Thyroid gland (tissue), 4 donors: ENCODE results near the gene AK3. TPM values are rescaled to one million over a fixed set of nuclear protein-coding genes. Genes with fewer than 3 reads are reported as not detected.
"Not testable (repeated sequence)": the region's sequence is repeated elsewhere in the genome, so short reads cannot be mapped to it uniquely, and the experiment has no call there.

ENCODE experiments used
- DNase-seq, 2 donors: peaks; one replicate each; pipeline ENCODE4 v3.0.0-alpha.2; 2019
- H3K27ac ChIP-seq, 3 donors: fragments of 200-600 bp; sonication (generic); 1 replicate in 2 of 3; 2 replicates in 1 of 3; pipeline ENCODE4 v1.5.1; 2016 to 2019; ENCODE audit warnings: mild to moderate bottlenecking in 1 of 3, moderate library complexity in 1 of 3
- H3K27me3 ChIP-seq: fragments of 200-600 bp; sonication (generic); one replicate; pipeline ENCODE4 v1.5.1; 2019
- H3K36me3 ChIP-seq, 2 donors: fragments of 200-600 bp; sonication (generic); one replicate each; pipeline ENCODE4 v1.5.1; 2016 to 2019
- H3K4me1 ChIP-seq, 2 donors: fragments of 200-600 bp; sonication (generic); one replicate each; pipeline ENCODE4 v1.5.1; 2017 to 2019
- H3K4me3 ChIP-seq, 3 donors: fragments of 200-600 bp; sonication (generic); replicated peaks in 1 of 3; 1 replicate in 2 of 3; 2 replicates in 1 of 3; pipeline ENCODE4 v1.5.1; 2016; ENCODE audit warnings: mild to moderate bottlenecking in 1 of 3
- H3K9me3 ChIP-seq: fragments of 200-600 bp; sonication (generic); one replicate; pipeline ENCODE4 v1.5.1; 2017
- POLR2A ChIP-seq, 2 donors: fragments of 450-650 bp; IDR thresholded peaks; one replicate each; pipeline ENCODE4 v1.6.1; 2017; ENCODE audit warnings: antibody characterized with exemption in 2 of 2, mild to moderate bottlenecking in 2 of 2, moderate library complexity in 1 of 2
- WGBS, 2 donors: methylation state at CpG; one replicate each; pipeline ENCODE4 v1.1.5; 2017; 5-methylcytosine and 5-hydroxymethylcytosine counted together
- intact Hi-C: fragments of 100-400 bp; cut with DNase I; formaldehyde crosslinking; loops from one replicate; pipeline ENCODE4 v1.15.1; 2023
- total RNA-seq, 4 donors: library from RNA; depleted of rRNA; stranded (reverse); fragments of >200 nt; gene quantifications; one replicate each; pipeline ENCODE4 v1.2.3, GENCODE V29; 2016
- TF ChIP-seq, protein P1 (sequence below), 6 experiments: fragments of 200-600 bp in 3 of 6; fragments of 450-650 bp in 3 of 6; sonication (generic) in 3 of 6; IDR thresholded peaks; one replicate each; pipeline ENCODE4 v1.5.1; 2016 to 2019; ENCODE audit warnings: antibody characterized with exemption in 6 of 6, mild to moderate bottlenecking in 2 of 6, inconsistent platforms in 1 of 6, moderate library complexity in 1 of 6

AK3 gene
- total RNA-seq, 4 donors from 2014 or later = 90.1 to 101 (median 92.7) TPM

DNA sequence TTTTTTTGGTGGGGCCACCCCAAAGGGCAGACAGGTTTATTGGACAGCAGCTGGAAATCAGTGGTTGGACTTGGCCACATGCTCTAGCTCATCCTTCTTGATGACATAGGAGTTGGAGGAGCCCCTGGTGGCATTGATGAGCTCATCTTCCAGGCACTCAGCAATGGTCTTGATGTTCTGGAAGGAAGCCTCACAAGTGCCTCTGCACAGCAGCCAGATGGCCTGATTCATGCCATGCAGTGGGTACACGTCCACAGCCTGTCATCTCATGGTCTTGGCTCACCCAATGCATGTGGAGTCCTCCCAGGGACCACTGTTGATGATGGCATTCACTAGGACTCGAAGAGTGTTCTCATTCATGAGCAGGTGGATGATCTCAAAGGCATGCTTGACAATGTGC lies 40.4 kb upstream of the AK3 start:
- Histone ChIP-seq H3K9me3 (no peaks in the 10 kb centered on the region), H3K27me3 (no peaks in the 10 kb centered on the region), H3K4me3 (no peak overlapping the region), H3K36me3 (no peaks in the 10 kb centered on the region), H3K4me1 (no peaks in the 10 kb centered on the region), H3K27ac (no peak overlapping the region)
- WGBS, 2 donors = 60 to 90% methylated on average over 1 to 2 of the region's 2 CpGs
- TF ChIP-seq POLR2A (IDR thresholded peaks at IDR 0.05) = no peak
- intact Hi-C loops = no loop called here
- DNase-seq = no peak

DNA sequence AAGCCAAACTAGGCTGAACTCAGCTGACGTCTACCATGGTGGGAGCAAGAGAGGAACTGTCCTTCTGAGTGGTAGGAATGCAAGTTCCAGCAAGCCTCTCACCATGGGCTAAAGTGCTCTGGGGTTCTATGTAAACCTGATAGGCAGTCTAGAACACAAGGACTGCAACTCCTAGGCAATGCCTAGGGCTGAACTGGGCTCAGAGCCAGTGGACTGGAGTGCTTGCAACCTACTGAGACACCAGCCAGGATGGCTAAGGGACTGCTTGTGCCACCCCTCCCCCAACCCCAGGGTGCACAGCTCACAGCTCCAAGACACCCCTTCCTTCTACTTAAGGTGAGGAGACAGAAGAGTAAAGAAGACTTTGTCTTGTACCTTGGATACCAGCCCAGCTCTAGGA lies 39.6 kb upstream of the AK3 start:
- no peaks in the 10 kb centered on the region for H3K27me3 ChIP-seq
- H3K9me3 ChIP-seq = no peaks in the 10 kb centered on the region
- H3K36me3 ChIP-seq = no peaks in the 10 kb centered on the region
- 100% methylated on average over 1 of the region's 1 CpG for WGBS, 2 donors
- no peak for TF ChIP-seq POLR2A (IDR thresholded peaks at IDR 0.05)
- TF ChIP-seq, protein P1, sequence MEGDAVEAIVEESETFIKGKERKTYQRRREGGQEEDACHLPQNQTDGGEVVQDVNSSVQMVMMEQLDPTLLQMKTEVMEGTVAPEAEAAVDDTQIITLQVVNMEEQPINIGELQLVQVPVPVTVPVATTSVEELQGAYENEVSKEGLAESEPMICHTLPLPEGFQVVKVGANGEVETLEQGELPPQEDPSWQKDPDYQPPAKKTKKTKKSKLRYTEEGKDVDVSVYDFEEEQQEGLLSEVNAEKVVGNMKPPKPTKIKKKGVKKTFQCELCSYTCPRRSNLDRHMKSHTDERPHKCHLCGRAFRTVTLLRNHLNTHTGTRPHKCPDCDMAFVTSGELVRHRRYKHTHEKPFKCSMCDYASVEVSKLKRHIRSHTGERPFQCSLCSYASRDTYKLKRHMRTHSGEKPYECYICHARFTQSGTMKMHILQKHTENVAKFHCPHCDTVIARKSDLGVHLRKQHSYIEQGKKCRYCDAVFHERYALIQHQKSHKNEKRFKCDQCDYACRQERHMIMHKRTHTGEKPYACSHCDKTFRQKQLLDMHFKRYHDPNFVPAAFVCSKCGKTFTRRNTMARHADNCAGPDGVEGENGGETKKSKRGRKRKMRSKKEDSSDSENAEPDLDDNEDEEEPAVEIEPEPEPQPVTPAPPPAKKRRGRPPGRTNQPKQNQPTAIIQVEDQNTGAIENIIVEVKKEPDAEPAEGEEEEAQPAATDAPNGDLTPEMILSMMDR (IDR thresholded peaks at IDR 0.05) = no peak
- H3K27ac ChIP-seq = no peak overlapping the region
- intact Hi-C loops = no loop called here
- no peak overlapping the region for H3K4me3 ChIP-seq
- no peak for DNase-seq
- H3K4me1 ChIP-seq = no peaks in the 10 kb centered on the region

DNA sequence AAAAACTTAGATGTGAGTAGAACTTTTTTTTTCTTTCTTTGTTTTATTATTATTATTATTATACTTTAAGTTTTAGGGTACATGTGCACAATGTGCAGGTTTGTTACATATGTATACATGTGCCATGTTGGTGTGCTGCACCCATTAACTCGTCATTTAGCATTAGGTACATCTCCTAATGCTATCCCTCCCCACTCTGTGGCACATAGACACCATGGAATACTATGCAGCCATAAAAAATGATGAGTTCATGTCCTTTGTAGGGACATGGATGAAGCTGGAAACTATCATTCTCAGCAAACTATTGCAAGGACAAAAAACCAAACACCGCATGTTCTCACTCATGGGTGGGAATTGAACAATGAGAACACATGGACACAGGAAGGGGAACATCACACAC lies 34.0 kb upstream of the AK3 start:
- H3K4me1 ChIP-seq, DNase-seq, H3K36me3 ChIP-seq, H3K9me3 ChIP-seq, H3K27ac ChIP-seq, H3K27me3 ChIP-seq, H3K4me3 ChIP-seq: not testable (repeated sequence)
- WGBS, 2 donors = 80 to 84% methylated on average over 2 of the region's 2 CpGs
- intact Hi-C loops = loop anchor here (10.0 kb wide), 1 partner anchor 820 kb away; no protein-coding TSS in a partner anchor

DNA sequence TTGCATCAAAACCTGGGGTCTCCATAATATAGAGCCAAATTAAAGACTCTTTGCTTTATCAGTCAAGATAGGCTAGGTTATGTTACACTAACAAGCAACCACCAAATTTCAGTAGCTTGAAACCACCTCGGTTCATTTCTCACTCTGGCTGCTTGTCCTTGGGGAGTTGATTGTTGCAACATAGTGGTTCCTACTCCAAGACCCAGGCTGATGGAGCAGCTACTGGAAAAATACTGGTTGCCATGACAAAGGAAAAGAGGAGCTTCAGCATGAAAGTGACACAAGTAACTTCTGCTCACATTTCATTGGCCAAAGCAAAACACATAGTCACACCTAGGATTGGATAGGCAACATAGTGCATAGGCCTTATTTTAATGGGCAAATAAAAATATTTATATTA lies 33.2 kb upstream of the AK3 start:
- DNase-seq = no peak
- WGBS, 2 donors = 66 to 80% methylated on average over 1 of the region's 1 CpG
- Histone ChIP-seq H3K9me3 (no peaks in the 10 kb centered on the region), H3K4me3 (no peak overlapping the region), H3K4me1 (no peaks in the 10 kb centered on the region), H3K36me3 (no peaks in the 10 kb centered on the region), H3K27ac (no peak overlapping the region), H3K27me3 (no peaks in the 10 kb centered on the region)
- TF ChIP-seq, protein P1 (IDR thresholded peaks at IDR 0.05) = no peak
- TF ChIP-seq POLR2A (IDR thresholded peaks at IDR 0.05) = no peak
- intact Hi-C loops = loop anchor here (10.0 kb wide), 1 partner anchor 821 kb away; no protein-coding TSS in a partner anchor

DNA sequence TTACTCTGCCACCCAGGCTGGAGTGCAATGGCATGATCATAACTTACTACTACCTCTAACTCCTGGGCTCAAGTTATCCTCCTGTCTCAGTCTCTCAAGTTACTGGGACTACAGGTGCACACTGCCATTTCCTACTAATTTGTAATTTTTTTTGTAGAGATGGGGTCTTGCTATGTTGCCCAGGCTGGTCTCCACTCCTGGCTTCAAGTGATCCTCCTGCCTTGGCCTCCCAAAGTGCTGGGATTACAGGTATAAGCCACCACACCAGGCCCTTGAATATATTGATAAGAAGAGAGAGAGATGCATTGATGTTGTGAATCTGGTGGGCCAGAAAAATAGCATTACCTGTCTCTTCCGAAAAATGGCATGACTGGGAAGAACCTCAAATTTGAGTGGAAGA lies 30.8 kb upstream of the AK3 start:
- Histone ChIP-seq H3K27me3 (no peaks in the 10 kb centered on the region), H3K4me3 (no peak overlapping the region), H3K27ac (no peak overlapping the region), H3K9me3 (no peaks in the 10 kb centered on the region), H3K36me3 (no peaks in the 10 kb centered on the region), H3K4me1 (no peaks in the 10 kb centered on the region)
- TF ChIP-seq POLR2A (IDR thresholded peaks at IDR 0.05) = no peak
- TF ChIP-seq, protein P1 (IDR thresholded peaks at IDR 0.05) = no peak
- 89 to 97% methylated on average over 1 of the region's 1 CpG for WGBS, 2 donors
- DNase-seq = no peak
- intact Hi-C loops = loop anchor here (10.0 kb wide), 1 partner anchor 823 kb away; no protein-coding TSS in a partner anchor

DNA sequence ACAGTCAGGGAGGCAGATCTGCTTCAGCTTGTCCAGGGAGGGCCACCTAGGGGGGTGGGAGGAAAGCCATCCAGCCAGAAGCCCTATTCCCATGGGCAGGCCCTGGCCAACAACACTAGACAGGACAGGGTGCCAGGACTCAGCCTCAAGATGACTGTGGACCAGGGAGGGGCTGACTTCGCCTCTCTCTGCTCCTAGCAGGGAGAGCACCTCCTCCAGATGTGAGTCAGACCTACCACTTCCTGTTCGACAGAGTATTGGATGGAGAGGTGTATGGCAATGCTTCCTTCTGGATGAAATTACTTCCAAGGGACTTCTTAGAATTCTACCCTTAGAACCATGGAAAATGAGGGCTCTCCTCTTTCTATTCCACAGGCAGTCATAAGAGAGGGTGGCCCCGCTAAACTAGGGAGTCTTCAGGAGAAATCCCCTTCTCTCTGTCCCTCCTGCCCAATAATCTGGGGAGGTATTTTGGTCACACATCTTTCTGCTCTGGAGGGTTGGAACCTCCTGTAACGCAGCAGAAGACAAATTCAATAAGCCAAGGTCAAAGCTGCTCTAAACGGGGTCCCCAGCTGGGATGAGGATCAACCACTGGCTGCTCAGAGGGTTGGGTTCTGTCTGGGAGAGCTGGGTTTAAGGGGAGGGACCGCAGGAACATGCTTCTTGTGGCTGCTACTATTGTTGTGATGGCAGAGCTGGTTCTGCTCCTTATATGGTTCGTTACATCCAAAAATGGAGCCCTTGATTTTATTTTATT lies 28.5 kb upstream of the AK3 start:
- no peaks in the 10 kb centered on the region for H3K9me3 ChIP-seq
- no peaks in the 10 kb centered on the region for H3K4me1 ChIP-seq
- WGBS, 2 donors = 79 to 80% methylated on average over 7 of the region's 7 CpGs
- intact Hi-C loops = loop anchor here (10.0 kb wide), 2 partner anchors 655 to 825 kb away; no protein-coding TSS in a partner anchor
- H3K4me3 ChIP-seq = no peak overlapping the region
- no peaks in the 10 kb centered on the region for H3K36me3 ChIP-seq
- no peak for DNase-seq
- TF ChIP-seq, protein P1 (IDR thresholded peaks at IDR 0.05) = no peak
- TF ChIP-seq POLR2A (IDR thresholded peaks at IDR 0.05) = no peak
- H3K27me3 ChIP-seq = no peaks in the 10 kb centered on the region
- H3K27ac ChIP-seq = no peak overlapping the region
